Measurements from ENCODE around the gene AOPEP. TPM values are rescaled to one million over a fixed set of nuclear protein-coding genes. Genes with fewer than 3 reads are reported as not detected.

The AOPEP gene
- polyA plus RNA-seq, 1 donor from 2014 or later: 10.0 TPM

GRCh38 chr9:94700445-94700844 is 26.1 kb upstream of the AOPEP start:
- Histone ChIP-seq H3K9me3 (ENCODE audit: low read length) (no peaks in the 10 kb centered on the region), H3K9me2 (ENCODE audit: insufficient read depth, low read length) (no peaks in the 10 kb centered on the region), H3K27me3 (ENCODE audit: insufficient read depth, low read depth, low read length) (no peaks in the 10 kb centered on the region), H4K20me1 (ENCODE audit: insufficient read depth) (no peaks in the 10 kb centered on the region), H3K79me2 (replicated peaks; ENCODE audit: insufficient read depth, low read length) (no peaks in the 10 kb centered on the region), H3K4me2 (ENCODE audit: low read length) (no peak overlapping the region), H2AFZ (ENCODE audit: low read depth, low read length) (no peak overlapping the region), H3K4me3 (ENCODE audit: low read length) (no peak overlapping the region), H3K36me3 (ENCODE audit: insufficient read depth, low read length) (no peaks in the 10 kb centered on the region), H3K9ac (ENCODE audit: low read length) (no peak overlapping the region), H3K27ac (ENCODE audit: low read length) (no peak overlapping the region), H3F3A (ENCODE audit: insufficient read depth, low read length, poor library complexity, severe bottlenecking) (no peaks in the 10 kb centered on the region)
- TF ChIP-seq EZH2 (IDR thresholded peaks at IDR 0.05; ENCODE audit: borderline replicate concordance, insufficient read depth, low read length, poor library complexity, severe bottlenecking) (no peak), TAF1 (IDR thresholded peaks at IDR 0.05; ENCODE audit: low read depth) (no peak)

DNA sequence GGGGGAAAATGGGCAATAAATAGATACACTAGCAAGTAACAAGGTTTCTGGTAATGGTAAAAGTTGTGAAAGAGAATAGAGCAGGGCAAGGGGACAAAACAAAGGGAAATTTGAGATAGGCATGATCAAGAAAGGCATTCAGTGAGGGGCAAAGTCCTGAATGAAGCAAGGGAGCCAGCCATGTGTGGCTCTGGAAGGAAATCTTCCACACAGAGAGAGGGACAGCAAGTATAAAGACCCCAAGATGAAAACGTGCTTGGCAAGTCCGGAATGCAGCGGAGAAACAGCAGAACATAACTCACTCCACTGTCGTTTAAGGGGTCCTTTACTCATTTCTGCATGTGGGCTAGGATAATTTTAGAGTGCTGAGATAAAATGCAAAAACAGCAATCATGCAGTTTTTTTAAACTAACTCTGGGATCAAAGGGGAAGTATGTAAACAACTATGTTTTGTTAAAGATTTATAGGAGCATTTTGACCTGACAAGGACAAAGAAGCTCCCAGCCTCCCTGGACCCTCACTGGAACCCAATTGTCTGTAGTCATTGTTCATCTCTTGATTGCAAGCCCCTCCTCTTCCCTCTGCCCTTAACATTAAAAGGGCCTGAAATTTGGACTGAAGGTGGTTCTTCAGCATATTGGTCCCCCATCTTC is 22.9 kb upstream of the AOPEP start:
- H3K4me3 ChIP-seq (ENCODE audit: low read length): no peak overlapping the region
- no peaks in the 10 kb centered on the region for H3K27me3 ChIP-seq (ENCODE audit: insufficient read depth, low read depth, low read length)
- H2AFZ ChIP-seq (ENCODE audit: low read depth, low read length): no peak overlapping the region
- no peaks in the 10 kb centered on the region for H3K36me3 ChIP-seq (ENCODE audit: insufficient read depth, low read length)
- H3F3A ChIP-seq (ENCODE audit: insufficient read depth, low read length, poor library complexity, severe bottlenecking): no peaks in the 10 kb centered on the region
- TF ChIP-seq, protein P1, sequence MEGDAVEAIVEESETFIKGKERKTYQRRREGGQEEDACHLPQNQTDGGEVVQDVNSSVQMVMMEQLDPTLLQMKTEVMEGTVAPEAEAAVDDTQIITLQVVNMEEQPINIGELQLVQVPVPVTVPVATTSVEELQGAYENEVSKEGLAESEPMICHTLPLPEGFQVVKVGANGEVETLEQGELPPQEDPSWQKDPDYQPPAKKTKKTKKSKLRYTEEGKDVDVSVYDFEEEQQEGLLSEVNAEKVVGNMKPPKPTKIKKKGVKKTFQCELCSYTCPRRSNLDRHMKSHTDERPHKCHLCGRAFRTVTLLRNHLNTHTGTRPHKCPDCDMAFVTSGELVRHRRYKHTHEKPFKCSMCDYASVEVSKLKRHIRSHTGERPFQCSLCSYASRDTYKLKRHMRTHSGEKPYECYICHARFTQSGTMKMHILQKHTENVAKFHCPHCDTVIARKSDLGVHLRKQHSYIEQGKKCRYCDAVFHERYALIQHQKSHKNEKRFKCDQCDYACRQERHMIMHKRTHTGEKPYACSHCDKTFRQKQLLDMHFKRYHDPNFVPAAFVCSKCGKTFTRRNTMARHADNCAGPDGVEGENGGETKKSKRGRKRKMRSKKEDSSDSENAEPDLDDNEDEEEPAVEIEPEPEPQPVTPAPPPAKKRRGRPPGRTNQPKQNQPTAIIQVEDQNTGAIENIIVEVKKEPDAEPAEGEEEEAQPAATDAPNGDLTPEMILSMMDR (IDR thresholded peaks at IDR 0.05; ENCODE audit: poor library complexity, severe bottlenecking): no peak
- TF ChIP-seq EP300 (conservative IDR thresholded peaks at IDR 0.05; ENCODE audit: poor library complexity, severe bottlenecking) (no peak), REST (IDR thresholded peaks at IDR 0.05; ENCODE audit: borderline replicate concordance) (no peak), EZH2 (IDR thresholded peaks at IDR 0.05; ENCODE audit: borderline replicate concordance, insufficient read depth, low read length, poor library complexity, severe bottlenecking) (no peak), RAD21 (conservative IDR thresholded peaks at IDR 0.05) (no peak)
- H3K9me3 ChIP-seq (ENCODE audit: low read length): no peaks in the 10 kb centered on the region
- no peak overlapping the region for H3K9ac ChIP-seq (ENCODE audit: low read length)
- H3K4me2 ChIP-seq (ENCODE audit: low read length): no peak overlapping the region
- H3K9me2 ChIP-seq (ENCODE audit: insufficient read depth, low read length): no peaks in the 10 kb centered on the region
- no peaks in the 10 kb centered on the region for H3K79me2 ChIP-seq (replicated peaks; ENCODE audit: insufficient read depth, low read length)
- no peaks in the 10 kb centered on the region for H4K20me1 ChIP-seq (ENCODE audit: insufficient read depth)
- no peak overlapping the region for H3K27ac ChIP-seq (ENCODE audit: low read length)

DNA sequence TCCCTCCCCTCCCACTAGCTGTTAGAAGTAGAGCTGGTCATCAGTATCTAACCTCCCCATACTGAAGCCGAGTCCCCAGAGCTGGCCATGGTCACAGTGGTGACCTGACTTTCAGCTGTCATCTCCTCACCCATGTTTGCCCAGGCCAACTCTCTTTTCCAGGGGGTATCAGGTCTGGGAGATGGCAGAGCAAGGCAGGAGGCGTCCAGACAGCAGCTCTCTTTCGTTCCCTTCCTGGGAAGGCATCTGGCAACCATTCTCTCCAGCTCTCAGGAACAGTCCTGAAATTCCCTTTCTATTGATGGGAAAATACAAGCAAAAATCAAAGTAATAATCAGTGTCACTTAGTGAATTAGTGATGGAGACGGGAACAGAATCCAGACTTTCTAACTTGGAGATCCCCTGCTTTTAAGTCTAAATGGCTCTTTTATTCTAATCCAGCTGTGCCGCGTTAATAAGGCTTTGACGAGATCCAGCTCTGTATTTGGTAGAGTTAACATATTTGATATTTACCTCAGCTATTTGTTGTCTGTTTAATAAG is 21.3 kb upstream of the AOPEP start:
- no peaks in the 10 kb centered on the region for H3F3A ChIP-seq (ENCODE audit: insufficient read depth, low read length, poor library complexity, severe bottlenecking)
- no peaks in the 10 kb centered on the region for H3K36me3 ChIP-seq (ENCODE audit: insufficient read depth, low read length)
- no peaks in the 10 kb centered on the region for H3K9me2 ChIP-seq (ENCODE audit: insufficient read depth, low read length)
- no peaks in the 10 kb centered on the region for H4K20me1 ChIP-seq (ENCODE audit: insufficient read depth)
- no peaks in the 10 kb centered on the region for H3K79me2 ChIP-seq (replicated peaks; ENCODE audit: insufficient read depth, low read length)
- H3K4me3 ChIP-seq (ENCODE audit: low read length): no peak overlapping the region
- H3K27me3 ChIP-seq (ENCODE audit: insufficient read depth, low read depth, low read length): no peaks in the 10 kb centered on the region
- no peaks in the 10 kb centered on the region for H3K9me3 ChIP-seq (ENCODE audit: low read length)
- TF ChIP-seq REST (IDR thresholded peaks at IDR 0.05; ENCODE audit: borderline replicate concordance): no peak
- no peak for TF ChIP-seq MXI1 (conservative IDR thresholded peaks at IDR 0.05; ENCODE audit: poor library complexity, severe bottlenecking)
- TF ChIP-seq SMC3 (conservative IDR thresholded peaks at IDR 0.05; ENCODE audit: poor library complexity): no peak
- H2AFZ ChIP-seq (ENCODE audit: low read depth, low read length): no peak overlapping the region
- no peak overlapping the region for H3K27ac ChIP-seq (ENCODE audit: low read length)
- no peak overlapping the region for H3K9ac ChIP-seq (ENCODE audit: low read length)
- H3K4me2 ChIP-seq (ENCODE audit: low read length): no peak overlapping the region
